ENCODE results near the gene RFPL1.
A peak's percentile ranks its signal among the peaks of the same experiment; 100 is the strongest.
"Not testable (repeated sequence)": the region's sequence is repeated elsewhere in the genome, so short reads cannot be mapped to it uniquely, and the experiment has no call there.

DNA sequence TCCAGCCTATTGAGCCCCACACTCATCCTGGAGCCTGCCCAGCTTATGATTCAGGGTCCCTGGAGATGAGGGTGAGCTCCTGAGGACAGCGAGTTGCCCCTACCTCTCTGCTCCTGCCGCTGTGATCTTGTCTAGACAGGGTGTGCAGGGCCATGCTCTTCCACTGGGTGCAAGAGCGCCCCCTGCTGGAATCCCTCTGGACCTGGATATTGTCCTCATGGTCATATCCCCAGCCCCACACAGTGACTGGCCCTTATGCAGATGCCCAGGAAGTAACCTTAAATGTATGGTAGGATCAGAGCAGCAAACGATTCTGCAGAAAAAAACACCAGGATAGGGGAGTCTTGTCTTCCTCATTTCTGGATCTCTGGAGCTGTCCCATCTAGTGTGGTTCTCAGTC is 25.6 kb upstream of the RFPL1 start:
- peak; percentile 41 to 52 for TF ChIP-seq CTCF (conservative IDR thresholded peaks at IDR 0.05 in 1 of 2, IDR thresholded peaks at IDR 0.05 in 1 of 2; ENCODE audit: extremely low read depth in 1 of 2, insufficient read depth in 1 of 2, low read depth in 1 of 2, low read length in 2 of 2)
- TF ChIP-seq EZH2 (IDR thresholded peaks at IDR 0.05; ENCODE audit: borderline replicate concordance, low read length) = not testable (repeated sequence)
